SK-N-SH treated with all-trans-retinoic acid at 6 μM for 48 hours (cell line): Measurements from ENCODE around the gene PHYKPL.

Experiments used
- ARNTL ChIP-seq: fragments of 450-650 bp; formaldehyde crosslinking; IDR thresholded peaks from 2 replicates; pipeline ENCODE4 v1.5.0; 2020; ENCODE audit warnings: low read depth, mild to moderate bottlenecking, moderate library complexity, borderline replicate concordance
- CSDC2 ChIP-seq: fragments of 250-450 bp; sonication (Bioruptor Pico); IDR thresholded peaks from 2 replicates; pipeline ENCODE4 v1.5.0; 2020; ENCODE audit warnings: mild to moderate bottlenecking, moderate library complexity
- PPARA ChIP-seq: fragments of 250-450 bp; sonication (Bioruptor Pico); IDR thresholded peaks from 2 replicates; pipeline ENCODE4 v1.5.0; 2020; ENCODE audit warnings: mild to moderate bottlenecking, borderline replicate concordance
- SNAI2 ChIP-seq: fragments of 250-450 bp; sonication (Bioruptor Pico); IDR thresholded peaks from 2 replicates; pipeline ENCODE4 v1.5.0; 2020; ENCODE audit warnings: mild to moderate bottlenecking, moderate library complexity
- TCF4 ChIP-seq: fragments of 250-450 bp; sonication (Bioruptor Pico); IDR thresholded peaks from 2 replicates; pipeline ENCODE4 v1.8.0; 2021; ENCODE audit warnings: mild to moderate bottlenecking, moderate library complexity, borderline replicate concordance
- TOX ChIP-seq: fragments of 250-450 bp; sonication (Bioruptor Pico); IDR thresholded peaks from 2 replicates; pipeline ENCODE4 v1.8.0; 2021; ENCODE audit warnings: mild to moderate bottlenecking, moderate library complexity, borderline replicate concordance
- ZC3H10 ChIP-seq: fragments of 250-450 bp; sonication (Bioruptor Pico); IDR thresholded peaks from 2 replicates; pipeline ENCODE4 v1.5.1; 2021; ENCODE audit warnings: mild to moderate bottlenecking, moderate library complexity
- ZFP3 ChIP-seq: fragments of 250-450 bp; sonication (Bioruptor Pico); IDR thresholded peaks from 2 replicates; pipeline ENCODE4 v1.5.0; 2020; ENCODE audit warnings: mild to moderate bottlenecking, moderate library complexity
- ZFP30 ChIP-seq: fragments of 450-650 bp; formaldehyde crosslinking; IDR thresholded peaks from 2 replicates; pipeline ENCODE4 v1.5.0; 2022; ENCODE audit warnings: mild to moderate bottlenecking, moderate library complexity
- ZNF565 ChIP-seq: fragments of 450-650 bp; formaldehyde crosslinking; conservative IDR thresholded peaks from 2 replicates; pipeline ENCODE4 v1.5.0; 2020; ENCODE audit warnings: low read depth, mild to moderate bottlenecking, moderate library complexity
- ZNF70 ChIP-seq: fragments of 450-650 bp; formaldehyde crosslinking; IDR thresholded peaks from 2 replicates; pipeline ENCODE4 v1.5.0; 2020; ENCODE audit warnings: mild to moderate bottlenecking, moderate library complexity
- TF ChIP-seq, protein P1 (sequence below): fragments of 250-450 bp; sonication (Bioruptor Pico); IDR thresholded peaks from 2 replicates; pipeline ENCODE4 v1.8.0; 2020; ENCODE audit warnings: mild to moderate bottlenecking, moderate library complexity, borderline replicate concordance
- TF ChIP-seq, protein P2 (sequence below): fragments of 250-450 bp; sonication (Bioruptor Pico); IDR thresholded peaks from 2 replicates; pipeline ENCODE4 v1.5.0; 2020; ENCODE audit warnings: mild to moderate bottlenecking, moderate library complexity
- TF ChIP-seq, protein P3 (sequence below): fragments of 250-450 bp; sonication (Bioruptor Pico); IDR thresholded peaks from 2 replicates; pipeline ENCODE4 v1.5.1; 2020; ENCODE audit warnings: low read depth, mild to moderate bottlenecking, moderate library complexity

DNA sequence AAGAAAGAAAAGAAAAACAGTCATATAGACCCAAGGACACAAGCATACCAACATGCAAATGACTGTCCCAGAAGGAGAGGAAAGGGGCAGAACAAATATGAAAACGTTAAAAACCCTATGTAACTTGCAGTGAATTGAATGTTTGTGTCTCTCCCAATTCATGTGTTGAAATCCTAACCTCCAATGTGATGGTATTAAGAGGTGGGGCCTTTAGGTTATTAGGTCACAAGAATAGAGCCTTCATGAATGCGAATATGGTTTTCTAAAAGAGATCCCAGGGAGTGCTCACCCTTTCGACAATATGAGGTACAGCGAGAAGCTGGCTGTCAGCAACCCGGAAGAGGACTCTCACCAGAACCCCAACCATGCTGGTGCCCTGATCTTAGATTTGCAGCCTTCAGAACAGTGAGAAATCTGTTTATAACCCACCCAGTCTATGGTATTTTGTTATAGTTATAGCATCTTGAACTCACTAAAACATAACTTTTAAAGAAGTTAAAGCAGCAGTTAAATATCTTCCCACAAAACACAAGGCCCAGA is 14.3 kb downstream of the PHYKPL start:
- TF ChIP-seq, protein P1, sequence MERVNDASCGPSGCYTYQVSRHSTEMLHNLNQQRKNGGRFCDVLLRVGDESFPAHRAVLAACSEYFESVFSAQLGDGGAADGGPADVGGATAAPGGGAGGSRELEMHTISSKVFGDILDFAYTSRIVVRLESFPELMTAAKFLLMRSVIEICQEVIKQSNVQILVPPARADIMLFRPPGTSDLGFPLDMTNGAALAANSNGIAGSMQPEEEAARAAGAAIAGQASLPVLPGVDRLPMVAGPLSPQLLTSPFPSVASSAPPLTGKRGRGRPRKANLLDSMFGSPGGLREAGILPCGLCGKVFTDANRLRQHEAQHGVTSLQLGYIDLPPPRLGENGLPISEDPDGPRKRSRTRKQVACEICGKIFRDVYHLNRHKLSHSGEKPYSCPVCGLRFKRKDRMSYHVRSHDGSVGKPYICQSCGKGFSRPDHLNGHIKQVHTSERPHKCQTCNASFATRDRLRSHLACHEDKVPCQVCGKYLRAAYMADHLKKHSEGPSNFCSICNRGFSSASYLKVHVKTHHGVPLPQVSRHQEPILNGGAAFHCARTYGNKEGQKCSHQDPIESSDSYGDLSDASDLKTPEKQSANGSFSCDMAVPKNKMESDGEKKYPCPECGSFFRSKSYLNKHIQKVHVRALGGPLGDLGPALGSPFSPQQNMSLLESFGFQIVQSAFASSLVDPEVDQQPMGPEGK, result no peak
- TF ChIP-seq TCF4 (CRISPR knock-in tag) (no peak), PPARA (CRISPR knock-in tag) (no peak), SNAI2 (CRISPR knock-in tag) (no peak), ZNF565 (CRISPR knock-in tag) (no peak), ZFP3 (CRISPR knock-in tag) (no peak), ZFP30 (CRISPR knock-in tag) (no peak), ZNF70 (CRISPR knock-in tag) (no peak), ARNTL (CRISPR knock-in tag) (no peak), TOX (CRISPR knock-in tag) (no peak), CSDC2 (CRISPR knock-in tag) (no peak), ZC3H10 (CRISPR knock-in tag) (no peak)
- TF ChIP-seq, protein P2, sequence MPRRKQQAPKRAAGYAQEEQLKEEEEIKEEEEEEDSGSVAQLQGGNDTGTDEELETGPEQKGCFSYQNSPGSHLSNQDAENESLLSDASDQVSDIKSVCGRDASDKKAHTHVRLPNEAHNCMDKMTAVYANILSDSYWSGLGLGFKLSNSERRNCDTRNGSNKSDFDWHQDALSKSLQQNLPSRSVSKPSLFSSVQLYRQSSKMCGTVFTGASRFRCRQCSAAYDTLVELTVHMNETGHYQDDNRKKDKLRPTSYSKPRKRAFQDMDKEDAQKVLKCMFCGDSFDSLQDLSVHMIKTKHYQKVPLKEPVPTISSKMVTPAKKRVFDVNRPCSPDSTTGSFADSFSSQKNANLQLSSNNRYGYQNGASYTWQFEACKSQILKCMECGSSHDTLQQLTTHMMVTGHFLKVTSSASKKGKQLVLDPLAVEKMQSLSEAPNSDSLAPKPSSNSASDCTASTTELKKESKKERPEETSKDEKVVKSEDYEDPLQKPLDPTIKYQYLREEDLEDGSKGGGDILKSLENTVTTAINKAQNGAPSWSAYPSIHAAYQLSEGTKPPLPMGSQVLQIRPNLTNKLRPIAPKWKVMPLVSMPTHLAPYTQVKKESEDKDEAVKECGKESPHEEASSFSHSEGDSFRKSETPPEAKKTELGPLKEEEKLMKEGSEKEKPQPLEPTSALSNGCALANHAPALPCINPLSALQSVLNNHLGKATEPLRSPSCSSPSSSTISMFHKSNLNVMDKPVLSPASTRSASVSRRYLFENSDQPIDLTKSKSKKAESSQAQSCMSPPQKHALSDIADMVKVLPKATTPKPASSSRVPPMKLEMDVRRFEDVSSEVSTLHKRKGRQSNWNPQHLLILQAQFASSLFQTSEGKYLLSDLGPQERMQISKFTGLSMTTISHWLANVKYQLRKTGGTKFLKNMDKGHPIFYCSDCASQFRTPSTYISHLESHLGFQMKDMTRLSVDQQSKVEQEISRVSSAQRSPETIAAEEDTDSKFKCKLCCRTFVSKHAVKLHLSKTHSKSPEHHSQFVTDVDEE (CRISPR knock-in tag), result no peak
- TF ChIP-seq, protein P3, sequence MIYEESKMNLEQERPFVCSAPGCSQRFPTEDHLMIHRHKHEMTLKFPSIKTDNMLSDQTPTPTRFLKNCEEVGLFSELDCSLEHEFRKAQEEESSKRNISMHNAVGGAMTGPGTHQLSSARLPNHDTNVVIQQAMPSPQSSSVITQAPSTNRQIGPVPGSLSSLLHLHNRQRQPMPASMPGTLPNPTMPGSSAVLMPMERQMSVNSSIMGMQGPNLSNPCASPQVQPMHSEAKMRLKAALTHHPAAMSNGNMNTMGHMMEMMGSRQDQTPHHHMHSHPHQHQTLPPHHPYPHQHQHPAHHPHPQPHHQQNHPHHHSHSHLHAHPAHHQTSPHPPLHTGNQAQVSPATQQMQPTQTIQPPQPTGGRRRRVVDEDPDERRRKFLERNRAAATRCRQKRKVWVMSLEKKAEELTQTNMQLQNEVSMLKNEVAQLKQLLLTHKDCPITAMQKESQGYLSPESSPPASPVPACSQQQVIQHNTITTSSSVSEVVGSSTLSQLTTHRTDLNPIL (CRISPR knock-in tag), result no peak
